GM23338 (cell line): ENCODE data around the gene AGAP1.

ENCODE experiments used
- CREB1 ChIP-seq: fragments of 250-450 bp; sonication (Bioruptor Pico); IDR thresholded peaks from 2 replicates; pipeline ENCODE4 v1.5.0; 2020; ENCODE audit warnings: low read depth, mild to moderate bottlenecking, moderate library complexity
- CTCF ChIP-seq, 2 experiments: fragments of 200-600 bp in 1 of 2; sonication (generic) in 1 of 2; conservative IDR thresholded peaks; 2 replicates each; pipeline versions ENCODE4 v1.5.1 to v1.6.1; 2016 to 2017; ENCODE audit warnings: antibody characterized with exemption in 2 of 2, low read depth in 2 of 2, mild to moderate bottlenecking in 2 of 2, moderate library complexity in 1 of 2
- NANOG ChIP-seq: IDR thresholded peaks from 2 replicates; pipeline ENCODE4 v1.6.1; 2016; ENCODE audit warnings: antibody characterized with exemption, borderline replicate concordance
- POLR2AphosphoS5 ChIP-seq: IDR thresholded peaks from 2 replicates; pipeline ENCODE4 v1.6.1; 2016; ENCODE audit warnings: antibody characterized with exemption, low read depth

- TF ChIP-seq CREB1 (no peak), CTCF (conservative IDR thresholded peaks at IDR 0.05; ENCODE audit: low read depth in 2 of 2) (no peak), POLR2AphosphoS5 (no peak), NANOG (no peak)
Measured at GRCh38 chr2:236119003-236119402, 625.2 kb downstream of the AGAP1 start.
